GM19023 (cell line): ENCODE results near the gene ITGBL1.

Source experiments
- ATAC-seq: cut with Tn5 transposase; IDR thresholded peaks from one replicate; pipeline ENCODE4 v1.9.1; 2021; ENCODE audit warnings: mild to moderate bottlenecking, moderate library complexity; ENCODE audit not compliant: unreplicated experiment

The ITGBL1 gene

DNA sequence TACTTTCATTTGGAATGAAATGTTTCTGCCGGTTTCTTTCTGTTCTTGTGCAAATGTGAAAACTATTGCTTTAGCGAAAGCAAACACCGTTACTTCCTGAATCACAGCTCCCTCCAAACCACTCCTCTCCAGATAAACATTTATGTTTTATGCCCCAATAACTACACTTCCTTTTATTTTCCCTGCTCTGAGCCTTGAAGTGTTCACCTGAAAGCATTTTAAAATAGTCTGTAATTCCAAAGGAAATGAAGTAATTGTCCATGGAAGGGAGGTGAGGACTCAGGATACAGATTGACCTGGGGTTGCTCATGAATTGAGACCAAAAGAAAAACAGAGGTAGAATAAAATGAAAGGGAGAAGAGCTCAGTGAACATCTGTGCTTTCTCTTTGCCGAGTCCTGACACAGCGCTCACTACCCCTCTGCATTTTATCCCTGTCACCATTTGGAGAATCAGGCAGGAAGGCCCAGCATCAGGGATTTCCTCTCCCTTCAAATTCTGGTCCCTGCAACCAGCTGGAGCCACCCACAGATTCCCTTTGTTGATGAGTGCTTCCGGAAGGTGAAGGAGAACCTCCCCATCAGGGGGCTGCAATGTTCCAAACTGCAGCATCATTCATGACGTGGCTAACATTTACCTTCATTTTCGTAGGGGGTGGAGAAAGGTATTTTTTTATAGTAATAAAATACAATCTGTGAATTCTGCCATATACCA is 171.9 kb downstream of the ITGBL1 start:
- ATAC-seq, result no peak

DNA sequence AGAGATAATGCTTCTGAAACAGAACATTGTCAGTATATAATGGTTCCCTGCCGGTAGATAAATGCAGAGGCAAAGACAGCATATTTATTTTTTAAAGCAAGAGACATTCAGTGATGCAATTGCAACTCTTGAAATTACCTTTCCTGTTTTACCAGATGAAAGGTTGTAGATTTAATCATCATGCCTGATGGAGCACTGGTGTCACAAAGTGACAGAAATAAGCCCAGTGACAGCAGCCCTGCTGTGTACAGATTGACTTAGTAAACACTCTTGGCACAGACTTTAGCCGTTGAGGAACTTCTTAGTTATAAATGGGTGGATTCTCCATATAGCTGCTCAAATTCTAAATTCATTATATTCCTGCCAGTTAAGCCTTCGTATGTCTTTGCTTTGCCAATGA is 172.5 kb downstream of the ITGBL1 start:
- no peak for ATAC-seq

DNA sequence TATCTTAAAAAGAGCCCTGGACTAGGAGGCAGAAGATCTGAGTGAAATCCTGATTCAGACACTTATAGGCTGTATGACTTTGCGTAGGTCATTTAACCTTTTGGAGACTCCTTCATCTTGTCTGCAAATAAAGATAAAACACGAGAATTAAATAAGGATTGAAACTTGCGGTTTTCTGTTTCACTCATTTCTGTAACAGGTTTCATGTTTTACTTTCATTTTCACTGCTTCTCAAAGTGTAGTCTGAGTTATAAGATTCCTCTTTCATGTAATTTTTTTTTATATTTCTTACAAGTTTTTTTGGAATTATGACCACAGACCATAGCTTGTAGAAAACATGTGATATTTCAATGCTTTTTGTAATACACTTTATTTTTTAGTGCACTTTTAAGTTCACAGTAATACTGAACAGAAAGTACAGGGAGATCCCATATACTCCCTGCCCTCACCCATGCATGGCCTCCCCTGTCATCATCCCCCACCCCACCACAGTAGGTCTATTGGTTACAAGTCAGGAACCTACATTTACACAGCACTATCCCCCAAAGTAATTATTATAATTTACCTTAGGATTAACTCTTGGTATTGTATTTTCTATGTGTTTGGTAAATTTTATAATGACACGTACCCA is 174.6 kb downstream of the ITGBL1 start:
- ATAC-seq, result peak; percentile 79

- ATAC-seq, result peak; percentile 46
These were observed 175.1 kb downstream of the ITGBL1 start for GRCh38 chr13:101627556-101627943.

GRCh38 chr13:101628900-101629299 is 176.4 kb downstream of the ITGBL1 start:
- no peak for ATAC-seq

- no peak for ATAC-seq
These were observed 178.9 kb downstream of the ITGBL1 start for GRCh38 chr13:101631395-101631794.

DNA sequence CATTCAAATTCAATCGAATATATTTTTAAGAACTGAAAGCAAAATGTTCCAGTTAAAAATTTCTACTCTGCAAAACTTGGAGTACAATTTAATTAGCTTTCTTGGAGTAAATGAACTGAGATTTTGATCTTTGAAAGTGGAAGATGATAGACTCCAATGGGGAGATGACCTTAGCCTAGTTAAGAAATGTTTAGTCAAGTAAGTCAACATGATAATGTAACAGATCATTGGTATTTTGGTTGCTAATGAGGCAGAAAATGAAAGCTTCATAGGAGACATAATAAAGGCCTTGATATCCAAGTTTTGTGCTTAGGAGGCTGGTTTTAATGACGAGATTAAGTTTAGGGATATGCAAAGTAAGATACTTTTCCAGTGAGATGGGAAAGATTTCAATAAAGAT is 181.7 kb downstream of the ITGBL1 start:
- ATAC-seq, result no peak

DNA sequence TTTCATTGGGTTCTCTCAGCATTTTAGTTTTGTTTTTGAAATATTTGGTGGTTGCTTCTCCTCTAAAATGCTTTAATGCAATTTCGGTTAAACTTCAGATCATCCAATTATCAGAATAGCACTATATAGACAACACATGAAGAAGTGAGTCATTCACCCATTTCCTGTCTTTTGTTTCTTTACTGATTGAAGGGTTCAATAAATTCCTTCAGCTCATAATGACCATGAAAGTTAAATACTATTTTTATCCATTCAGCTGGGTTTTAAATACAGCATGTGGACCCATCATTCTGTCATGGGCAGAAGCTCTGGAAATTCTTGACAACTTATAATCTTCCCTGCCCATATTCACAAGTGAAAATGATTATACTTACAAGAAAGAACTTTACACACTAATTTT is 187.2 kb downstream of the ITGBL1 start:
- no peak for ATAC-seq

- no peak for ATAC-seq
These were observed 188.4 kb downstream of the ITGBL1 start for GRCh38 chr13:101640788-101641400.

DNA sequence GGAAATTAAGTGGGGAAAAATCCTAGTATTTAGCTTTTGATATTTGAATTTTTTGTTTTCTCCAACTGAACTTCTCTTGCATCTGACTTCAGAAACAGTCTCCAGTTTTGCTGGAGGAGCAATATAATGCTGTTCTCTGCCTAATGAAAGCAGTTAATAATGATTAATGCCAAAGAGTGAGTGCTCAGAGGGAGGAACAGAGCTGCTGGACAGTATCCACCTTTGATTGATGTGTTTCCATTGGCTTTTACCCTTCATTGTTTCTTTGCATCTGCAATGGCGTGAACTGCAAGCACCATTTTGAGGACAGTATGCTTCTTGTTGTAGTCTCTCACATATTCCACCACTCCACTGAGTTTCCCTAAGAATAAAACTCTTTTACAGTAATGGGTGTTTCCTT is 193.4 kb downstream of the ITGBL1 start:
- ATAC-seq, result no peak

- no peak for ATAC-seq
These were observed 195.3 kb downstream of the ITGBL1 start for GRCh38 chr13:101647760-101648159.

GRCh38 chr13:101648766-101649487 is 196.5 kb downstream of the ITGBL1 start:
- ATAC-seq, result no peak

DNA sequence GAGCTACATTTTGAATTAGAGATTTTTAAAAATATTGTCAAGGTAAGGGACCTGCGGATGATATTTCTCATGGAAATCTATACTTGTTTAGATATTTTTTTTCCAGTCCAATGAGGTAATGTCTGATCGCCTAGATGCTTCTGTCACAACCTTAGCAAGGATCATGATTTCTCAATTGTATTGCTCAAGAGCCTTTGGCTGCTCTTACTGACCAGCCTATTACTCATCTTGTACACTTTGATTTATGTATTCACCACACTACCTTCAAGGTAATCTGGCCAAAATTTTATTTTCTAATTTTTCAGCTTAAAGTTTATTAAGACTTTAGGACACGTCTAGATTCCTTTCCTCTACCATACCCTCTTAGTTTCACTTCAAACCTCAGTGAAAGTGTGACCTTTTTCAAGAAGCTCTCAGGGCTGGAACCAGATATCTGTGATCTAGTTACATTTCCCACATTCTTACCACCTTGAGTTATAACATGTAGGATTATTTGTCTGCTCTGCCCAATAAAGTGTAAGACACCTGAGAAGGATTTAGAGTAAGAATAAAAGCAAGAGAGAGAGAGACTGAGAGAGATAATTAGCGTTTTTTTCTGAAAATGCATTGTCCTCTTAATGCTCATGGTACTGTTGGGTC is 197.1 kb downstream of the ITGBL1 start:
- no peak for ATAC-seq

DNA sequence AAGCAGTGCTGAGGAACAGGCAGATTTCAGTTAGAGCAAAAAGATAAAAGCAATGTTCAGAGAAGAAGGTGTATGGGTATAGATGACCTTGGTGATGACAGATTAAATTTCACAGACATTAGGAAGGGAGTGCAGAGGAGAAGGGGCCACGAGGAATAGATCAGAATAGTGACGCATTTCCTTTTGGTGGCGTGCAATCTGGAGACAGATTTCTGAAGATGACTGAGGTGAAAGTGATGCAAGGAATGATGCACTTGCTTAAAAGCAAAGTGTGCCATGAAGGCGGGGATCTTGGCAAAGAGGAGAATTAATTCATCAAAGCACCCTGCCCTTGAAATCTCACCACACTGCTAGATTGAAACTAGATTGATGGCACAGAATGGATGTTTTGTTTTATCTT is 202.4 kb downstream of the ITGBL1 start:
- ATAC-seq, result no peak

DNA sequence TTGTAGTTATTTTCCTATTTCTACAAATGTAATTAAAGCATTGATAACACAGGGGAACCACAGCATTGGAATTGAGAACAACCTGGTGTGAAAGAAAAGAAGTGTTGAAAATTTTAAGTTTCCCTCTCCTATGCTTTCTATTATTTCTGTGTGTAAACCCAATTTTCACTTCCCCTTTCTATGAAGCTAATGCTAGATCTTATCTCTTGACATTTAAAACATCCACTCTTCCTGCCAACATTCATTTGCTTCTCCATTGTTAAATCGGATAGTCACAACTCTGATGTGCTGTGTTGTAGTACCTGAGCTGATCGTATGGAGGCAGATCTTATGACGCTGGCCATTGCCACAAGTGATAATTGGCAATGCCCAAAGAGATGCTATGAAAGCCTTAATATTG is 203.0 kb downstream of the ITGBL1 start:
- no peak for ATAC-seq

- ATAC-seq, result no peak
These were observed 208.2 kb downstream of the ITGBL1 start for GRCh38 chr13:101660711-101661110.

DNA sequence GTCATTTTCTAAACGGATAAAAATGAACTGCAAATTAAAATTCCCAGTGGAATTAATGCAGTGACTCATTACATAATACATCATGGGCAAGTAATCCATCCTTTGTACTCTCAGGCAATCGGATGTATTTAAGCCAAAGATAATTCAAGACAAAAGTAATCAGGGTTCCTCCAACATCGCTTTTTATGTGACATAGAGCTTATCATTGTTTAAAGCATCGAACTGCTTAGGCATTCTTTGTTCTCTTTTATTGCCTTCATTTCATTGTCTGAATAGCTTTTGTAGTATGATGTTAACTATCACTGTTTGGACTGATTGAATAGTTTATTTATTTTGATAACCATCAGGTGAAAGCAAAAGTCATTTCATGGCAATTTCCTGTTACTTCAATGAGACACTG is 209.4 kb downstream of the ITGBL1 start:
- ATAC-seq, result no peak

- ATAC-seq, result no peak
These were observed 221.1 kb downstream of the ITGBL1 start for GRCh38 chr13:101673360-101674105.

- ATAC-seq, result no peak
These were observed 229.4 kb downstream of the ITGBL1 start for GRCh38 chr13:101681834-101682233.

DNA sequence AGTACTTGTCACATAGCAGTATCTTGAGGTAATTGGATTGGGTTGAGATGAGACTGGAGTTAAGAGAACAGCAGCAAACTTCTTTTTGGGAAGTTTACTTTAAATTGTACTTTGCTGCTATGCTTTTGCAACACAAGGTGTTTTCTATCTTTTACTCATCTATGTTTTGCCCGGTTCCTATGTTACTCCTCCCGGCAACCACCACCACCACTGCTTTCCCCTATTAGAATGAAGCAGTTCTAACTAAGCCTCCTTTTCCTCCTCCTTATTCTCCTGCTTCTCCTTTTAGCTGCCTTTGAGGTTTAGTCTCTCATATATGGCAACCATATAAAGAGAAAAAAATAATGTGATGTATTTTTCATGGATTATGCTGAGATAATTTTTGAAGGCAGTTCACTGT is 233.5 kb downstream of the ITGBL1 start:
- ATAC-seq, result no peak

DNA sequence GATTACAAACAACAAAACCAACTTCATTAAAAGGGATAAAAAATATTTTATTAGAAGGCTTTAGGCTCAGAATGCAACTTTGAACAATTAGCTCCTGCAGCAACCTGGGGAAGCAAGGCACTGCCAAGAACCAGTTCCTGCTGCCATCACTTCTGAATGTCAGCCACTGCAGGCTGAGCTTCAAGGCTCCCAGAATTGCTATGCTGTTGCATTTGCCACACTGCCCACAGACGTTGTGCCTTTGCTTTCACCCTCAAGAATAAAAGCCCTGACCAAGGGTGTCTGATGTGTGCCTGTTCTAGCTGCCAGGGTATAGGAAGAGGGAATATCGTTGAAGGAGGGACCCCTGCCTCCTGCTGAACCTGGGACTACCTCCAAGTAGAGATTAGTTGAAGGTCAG is 238.4 kb downstream of the ITGBL1 start:
- no peak for ATAC-seq
